Natural killer cell (primary cell): ENCODE data around the gene EXD2. TPM values are rescaled to one million over a fixed set of nuclear protein-coding genes. Genes with fewer than 3 reads are reported as not detected.

ENCODE experiments used
- ATAC-seq, 3 donors: fragments of 150-1000 bp in 2 of 3; fragments of 200-7000 bp in 1 of 3; cut with Tn5 transposase; 1 replicate in 1 of 3; 2 replicates in 2 of 3; pipeline ENCODE4 v1.10.0; 2021; ENCODE audit warnings: mild to moderate bottlenecking in 2 of 3, moderate library complexity in 2 of 3
- DNase-seq, 2 donors: peaks; one replicate each; pipeline versions ENCODE4 v3.0.0 to v3.0.0-alpha.2; 2013 to 2021; ENCODE audit warnings: mixed read lengths in 1 of 2
- H3K27ac ChIP-seq: one replicate; pipeline ENCODE4 v1.5.1; 2013; ENCODE audit warnings: mild to moderate bottlenecking, low read length
- H3K27me3 ChIP-seq: one replicate; pipeline ENCODE4 v1.6.1; 2013; ENCODE audit warnings: low read length; ENCODE audit not compliant: control insufficient read depth, insufficient read depth
- H3K36me3 ChIP-seq: one replicate; pipeline ENCODE4 v1.6.1; 2013; ENCODE audit warnings: low read length; ENCODE audit not compliant: control insufficient read depth, insufficient read depth
- H3K4me1 ChIP-seq: one replicate; pipeline ENCODE4 v1.6.1; 2013; ENCODE audit warnings: low read length; ENCODE audit not compliant: control insufficient read depth, insufficient read depth
- H3K4me3 ChIP-seq: one replicate; pipeline ENCODE4 v1.5.1; 2013; ENCODE audit warnings: low read length
- H3K9me3 ChIP-seq: one replicate; pipeline ENCODE4 v1.6.1; 2013; ENCODE audit warnings: low read length; ENCODE audit not compliant: control insufficient read depth, insufficient read depth
- H3K27ac Mint-ChIP-seq, 2 donors: one replicate each; pipeline ENCODE4 v1.8.0; 2022; ENCODE audit warnings: mild to moderate bottlenecking in 2 of 2, mixed read lengths in 2 of 2, moderate library complexity in 1 of 2
- H3K27me3 Mint-ChIP-seq, 2 donors: one replicate each; pipeline ENCODE4 v1.8.0; 2022; ENCODE audit warnings: low read depth in 2 of 2, mixed read lengths in 2 of 2
- H3K36me3 Mint-ChIP-seq: one replicate; pipeline ENCODE4 v1.8.0; 2022; ENCODE audit warnings: mixed read lengths
- H3K4me1 Mint-ChIP-seq, 2 donors: one replicate each; pipeline ENCODE4 v1.8.0; 2022; ENCODE audit warnings: mixed read lengths in 2 of 2
- H3K4me3 Mint-ChIP-seq: one replicate; pipeline ENCODE4 v1.8.0; 2022; ENCODE audit warnings: mild to moderate bottlenecking, moderate library complexity, mixed read lengths
- H3K9me3 Mint-ChIP-seq, 2 donors: one replicate each; pipeline ENCODE4 v1.8.0; 2022; ENCODE audit warnings: mixed read lengths in 2 of 2
- CTCF ChIP-seq: fragments of 200-600 bp; IDR thresholded peaks from one replicate; pipeline ENCODE4 v1.8.0; 2022; ENCODE audit warnings: antibody characterized with exemption
- WGBS: methylation state at CpG from one replicate; pipeline ENCODE4 v1.1.7; 2013; ENCODE audit warnings: missing lambda C conversion rate; ENCODE audit not compliant: insufficient coverage; 5-methylcytosine and 5-hydroxymethylcytosine counted together
- intact Hi-C: fragments of 100-400 bp; cut with micrococcal nuclease; formaldehyde crosslinking; loops from one replicate; pipeline ENCODE4 v1.14.2; 2022
- total RNA-seq, 4 donors: library from RNA; stranded (reverse); fragments of 120-200 nt in 1 of 4; gene quantifications; one replicate each; pipeline versions ENCODE4 v1.2.3 to v1.2.4, GENCODE V29; 2013 to 2022

The EXD2 gene
- total RNA-seq, 3 donors from 2014 or later (not counting 1 experiment from before 2014, with no cell fraction given), result 2.0 to 4.9 (median 2.9) TPM

DNA sequence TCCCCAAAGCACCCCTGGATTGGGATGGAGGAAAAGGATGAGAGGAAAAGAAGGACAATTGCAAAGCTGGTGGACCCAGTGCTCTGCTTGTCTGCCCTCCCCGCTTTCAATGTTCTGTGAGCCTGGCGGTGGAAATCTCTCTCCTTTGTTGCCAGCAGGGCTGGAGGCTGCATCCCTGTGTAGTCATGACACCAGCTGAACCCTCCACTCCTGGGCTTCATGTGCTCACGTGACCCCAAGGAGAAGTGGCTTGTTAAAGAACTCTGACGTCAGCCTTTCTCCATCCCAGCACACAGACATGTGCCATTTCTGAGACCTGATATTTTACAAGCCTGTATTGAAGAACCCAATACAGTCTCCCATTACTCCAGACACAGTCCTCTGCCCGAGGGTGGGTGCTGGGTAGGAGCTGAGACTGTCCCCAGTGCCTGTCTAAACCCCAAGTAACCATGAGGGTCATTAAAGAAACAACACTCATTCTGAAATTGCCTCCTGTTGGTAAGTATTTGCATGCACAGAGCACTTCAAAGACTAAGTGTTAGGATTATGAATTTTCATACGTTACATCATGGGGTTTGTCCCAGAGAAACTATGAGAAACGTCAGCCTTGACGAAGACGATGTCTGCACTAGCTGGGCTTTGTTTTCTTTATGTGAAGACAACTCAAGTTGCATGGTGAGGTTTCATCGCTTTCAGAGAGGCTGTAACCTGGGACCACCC lies 90.3 kb downstream of the EXD2 start:
- Histone ChIP-seq H3K9me3 (no peaks in the 10 kb centered on the region), H3K27ac (no peak overlapping the region), H3K4me1 (no peaks in the 10 kb centered on the region), H3K27me3 (no peaks in the 10 kb centered on the region), H3K4me3 (no peak overlapping the region), H3K36me3 (no peaks in the 10 kb centered on the region)
- Mint-ChIP-seq H3K27me3 (peaks cover 9 to 17% of the 10 kb centered on the region in 2 donors), H3K4me1 (no peaks in the 10 kb centered on the region), H3K9me3 (no peaks in the 10 kb centered on the region), H3K27ac (no peak overlapping the region), H3K4me3 (no peak overlapping the region), H3K36me3 (no peaks in the 10 kb centered on the region)
- WGBS, result 74% methylated on average over 10 of the region's 10 CpGs
- intact Hi-C loops, result no loop called here
- no peak for TF ChIP-seq CTCF
- DNase-seq (no peak), ATAC-seq (no peak)

- H3K9me3 Mint-ChIP-seq, result no peaks in the 10 kb centered on the region
- ATAC-seq (no peak), DNase-seq (no peak)
- H3K4me3 Mint-ChIP-seq, result no peak overlapping the region
- intact Hi-C loops, result no loop called here
- no peaks in the 10 kb centered on the region for H3K9me3 ChIP-seq
- no peak overlapping the region for H3K27ac Mint-ChIP-seq
- no peak for TF ChIP-seq CTCF
- H3K27me3 Mint-ChIP-seq, result peaks cover 9 to 17% of the 10 kb centered on the region in 2 donors
- H3K27me3 ChIP-seq, result no peaks in the 10 kb centered on the region
- no peaks in the 10 kb centered on the region for H3K4me1 Mint-ChIP-seq
- WGBS, result 98% methylated on average over 5 of the region's 6 CpGs
- no peaks in the 10 kb centered on the region for H3K36me3 Mint-ChIP-seq
- H3K36me3 ChIP-seq, result no peaks in the 10 kb centered on the region
- no peaks in the 10 kb centered on the region for H3K4me1 ChIP-seq
- no peak overlapping the region for H3K27ac ChIP-seq
- H3K4me3 ChIP-seq, result no peak overlapping the region
Measured at GRCh38 chr14:69282448-69282847, 91.2 kb downstream of the EXD2 start.

DNA sequence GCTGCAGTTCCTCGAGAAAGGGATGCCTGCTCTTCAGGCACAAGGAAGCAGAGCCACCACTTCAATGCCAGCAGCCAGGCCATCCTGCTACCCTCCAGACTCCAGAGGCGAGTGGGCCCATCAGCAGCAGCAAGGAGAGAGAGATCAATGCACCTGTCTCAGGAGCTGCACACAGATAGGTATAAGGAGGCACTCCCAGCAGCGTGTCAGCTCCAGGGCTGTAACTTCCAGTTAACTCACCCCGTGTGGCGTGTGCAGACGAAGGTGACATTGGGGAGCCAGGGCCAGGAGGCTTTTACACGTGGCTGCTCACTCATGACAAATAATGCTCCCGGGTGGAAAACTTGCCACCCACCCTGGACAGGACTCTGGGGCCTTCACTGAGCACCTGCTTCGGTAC lies 92.9 kb downstream of the EXD2 start:
- 75% methylated on average over 9 of the region's 9 CpGs for WGBS
- Mint-ChIP-seq H3K27ac (no peak overlapping the region), H3K9me3 (no peaks in the 10 kb centered on the region), H3K4me1 (no peaks in the 10 kb centered on the region), H3K36me3 (no peaks in the 10 kb centered on the region), H3K27me3 (peaks cover 9% of the 10 kb centered on the region in 2 donors), H3K4me3 (no peak overlapping the region)
- H3K27me3 ChIP-seq, result no peaks in the 10 kb centered on the region
- DNase-seq, result no peak
- H3K4me3 ChIP-seq, result no peak overlapping the region
- no peak for TF ChIP-seq CTCF
- intact Hi-C loops, result no loop called here
- H3K4me1 ChIP-seq, result no peaks in the 10 kb centered on the region
- no peak overlapping the region for H3K27ac ChIP-seq
- no peaks in the 10 kb centered on the region for H3K9me3 ChIP-seq
- no peaks in the 10 kb centered on the region for H3K36me3 ChIP-seq
- no peak for ATAC-seq
